GM18507 (cell line): ENCODE measurements around the gene B4GALT3.

ENCODE experiments used
- DNase-seq: peaks from one replicate; pipeline ENCODE4 v3.0.0; 2011; ENCODE audit warnings: low read depth; ENCODE audit not compliant: insufficient read length; ENCODE audit errors: extremely low spot score
- FAIRE-seq: peaks from 2 replicates; lab custom pipeline; 2011; peaks lifted over from hg19 to GRCh38; lab: Jason Lieb, UNC

B4GALT3 gene

GRCh38 chr1:161165742-161166668 is 11.3 kb downstream of the B4GALT3 start, which contains the start of gene PPOX:
Gene PPOX (plus strand): TSS chr1:161166426. CDS start chr1:161166848, 422 bp downstream.
- FAIRE-seq = peak; percentile 98
- DNase-seq = peak; percentile 79

- no peak for DNase-seq
- no peak for FAIRE-seq
These were observed 12.3 kb downstream of the B4GALT3 start for GRCh38 chr1:161164901-161165610.

GRCh38 chr1:161163793-161164192 is 13.5 kb downstream of the B4GALT3 start:
- FAIRE-seq = no peak

GRCh38 chr1:161162806-161163205 is 14.5 kb downstream of the B4GALT3 start:
- no peak for DNase-seq
- no peak for FAIRE-seq

More at GRCh38 chr1:161163793-161164192, 13.5 kb downstream of the B4GALT3 start:
- DNase-seq = no peak

- FAIRE-seq (no peak), DNase-seq (no peak)
These were observed 15.3 kb downstream of the B4GALT3 start for GRCh38 chr1:161162052-161162451.

GRCh38 chr1:161161652-161162051 is 15.7 kb downstream of the B4GALT3 start:
- no peak for DNase-seq
- FAIRE-seq = no peak

- DNase-seq (no peak), FAIRE-seq (no peak)
These were observed 16.6 kb downstream of the B4GALT3 start for GRCh38 chr1:161160671-161161145.

- no peak for DNase-seq
- no peak for FAIRE-seq
These were observed 17.4 kb downstream of the B4GALT3 start for GRCh38 chr1:161159913-161160243.

GRCh38 chr1:161159087-161159912 is 18.0 kb downstream of the B4GALT3 start, which contains the start of gene USP21:
Gene USP21 (plus strand): TSS chr1:161159500. CDS start chr1:161160641, 1,141 bp downstream.
- DNase-seq (peak; percentile 91), FAIRE-seq (peak; percentile 81)

- DNase-seq (no peak), FAIRE-seq (no peak)
These were observed 18.8 kb downstream of the B4GALT3 start for GRCh38 chr1:161158316-161159010.

GRCh38 chr1:161157867-161158266 is 19.4 kb downstream of the B4GALT3 start:
- FAIRE-seq (no peak), DNase-seq (no peak)

- FAIRE-seq (peak; percentile 90), DNase-seq (peak; percentile 75)
These were observed 23.5 kb downstream of the B4GALT3 start, which contains the start of gene UFC1 for GRCh38 chr1:161153682-161154337. Gene UFC1 (plus strand): TSS chr1:161153978. CDS start chr1:161153998, 20 bp downstream.

- FAIRE-seq = no peak
- no peak for DNase-seq
These were observed 24.1 kb downstream of the B4GALT3 start for GRCh38 chr1:161153176-161153575.

- FAIRE-seq (no peak), DNase-seq (no peak)
These were observed 31.5 kb downstream of the B4GALT3 start for GRCh38 chr1:161145832-161146231.

- DNase-seq (no peak), FAIRE-seq (no peak)
These were observed 36.4 kb downstream of the B4GALT3 start for GRCh38 chr1:161140755-161141400.

- no peak for FAIRE-seq
- DNase-seq = no peak
These were observed 37.5 kb downstream of the B4GALT3 start for GRCh38 chr1:161139766-161140165.

- DNase-seq = no peak
- FAIRE-seq = no peak
These were observed 38.9 kb downstream of the B4GALT3 start for GRCh38 chr1:161138431-161138830.

GRCh38 chr1:161137881-161138280 is 39.4 kb downstream of the B4GALT3 start:
- no peak for FAIRE-seq
- DNase-seq = no peak
